ENCODE measurements around the gene HOXD12.

Gene HOXD12

DNA sequence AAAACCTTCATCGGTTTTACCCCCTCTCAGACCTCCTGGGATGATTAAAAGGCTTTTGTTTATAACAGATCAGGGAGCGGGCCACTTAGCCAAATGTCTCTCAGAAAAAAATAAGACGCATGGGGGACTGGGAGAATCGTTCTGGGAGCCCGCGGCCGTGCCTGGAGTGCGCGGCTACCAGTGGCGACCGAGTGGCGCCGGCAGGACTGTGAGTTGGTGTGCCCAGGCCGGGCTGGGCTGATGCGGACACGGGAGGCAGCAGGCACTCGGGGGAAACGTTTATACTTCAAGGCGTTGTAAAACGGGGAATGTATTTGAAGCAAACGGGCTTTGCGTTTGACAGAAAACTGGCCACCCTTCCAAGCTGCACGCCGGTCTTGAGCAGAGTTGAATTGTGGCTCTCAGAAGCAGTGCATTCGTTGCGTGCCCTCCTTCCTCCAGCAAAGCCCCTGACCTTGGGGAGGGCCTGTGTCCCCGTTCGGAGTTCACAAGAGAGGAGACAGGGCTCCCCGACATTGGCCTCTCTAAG lies 12.3 kb downstream of the HOXD12 start:
- H3K27me3 ChIP-seq: peaks cover 43% of the 10 kb centered on the region
- H3K36me3 ChIP-seq: no peaks in the 10 kb centered on the region; the same call in 1 of the 2 replicates
- no peak for DNase-seq
- peak overlapping the region; percentile 31 for H3K4me3 ChIP-seq (ENCODE audit: low read depth, low read length)
- H3K9me3 ChIP-seq: no peaks in the 10 kb centered on the region
- TF ChIP-seq, protein P1, sequence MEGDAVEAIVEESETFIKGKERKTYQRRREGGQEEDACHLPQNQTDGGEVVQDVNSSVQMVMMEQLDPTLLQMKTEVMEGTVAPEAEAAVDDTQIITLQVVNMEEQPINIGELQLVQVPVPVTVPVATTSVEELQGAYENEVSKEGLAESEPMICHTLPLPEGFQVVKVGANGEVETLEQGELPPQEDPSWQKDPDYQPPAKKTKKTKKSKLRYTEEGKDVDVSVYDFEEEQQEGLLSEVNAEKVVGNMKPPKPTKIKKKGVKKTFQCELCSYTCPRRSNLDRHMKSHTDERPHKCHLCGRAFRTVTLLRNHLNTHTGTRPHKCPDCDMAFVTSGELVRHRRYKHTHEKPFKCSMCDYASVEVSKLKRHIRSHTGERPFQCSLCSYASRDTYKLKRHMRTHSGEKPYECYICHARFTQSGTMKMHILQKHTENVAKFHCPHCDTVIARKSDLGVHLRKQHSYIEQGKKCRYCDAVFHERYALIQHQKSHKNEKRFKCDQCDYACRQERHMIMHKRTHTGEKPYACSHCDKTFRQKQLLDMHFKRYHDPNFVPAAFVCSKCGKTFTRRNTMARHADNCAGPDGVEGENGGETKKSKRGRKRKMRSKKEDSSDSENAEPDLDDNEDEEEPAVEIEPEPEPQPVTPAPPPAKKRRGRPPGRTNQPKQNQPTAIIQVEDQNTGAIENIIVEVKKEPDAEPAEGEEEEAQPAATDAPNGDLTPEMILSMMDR (IDR thresholded peaks at IDR 0.05; ENCODE audit: low read depth, low read length): no peak
- 0 out of 2 replicates have a peak, but pooled peaks cover 3% of the 10 kb centered on the region for H3K4me1 ChIP-seq

DNA sequence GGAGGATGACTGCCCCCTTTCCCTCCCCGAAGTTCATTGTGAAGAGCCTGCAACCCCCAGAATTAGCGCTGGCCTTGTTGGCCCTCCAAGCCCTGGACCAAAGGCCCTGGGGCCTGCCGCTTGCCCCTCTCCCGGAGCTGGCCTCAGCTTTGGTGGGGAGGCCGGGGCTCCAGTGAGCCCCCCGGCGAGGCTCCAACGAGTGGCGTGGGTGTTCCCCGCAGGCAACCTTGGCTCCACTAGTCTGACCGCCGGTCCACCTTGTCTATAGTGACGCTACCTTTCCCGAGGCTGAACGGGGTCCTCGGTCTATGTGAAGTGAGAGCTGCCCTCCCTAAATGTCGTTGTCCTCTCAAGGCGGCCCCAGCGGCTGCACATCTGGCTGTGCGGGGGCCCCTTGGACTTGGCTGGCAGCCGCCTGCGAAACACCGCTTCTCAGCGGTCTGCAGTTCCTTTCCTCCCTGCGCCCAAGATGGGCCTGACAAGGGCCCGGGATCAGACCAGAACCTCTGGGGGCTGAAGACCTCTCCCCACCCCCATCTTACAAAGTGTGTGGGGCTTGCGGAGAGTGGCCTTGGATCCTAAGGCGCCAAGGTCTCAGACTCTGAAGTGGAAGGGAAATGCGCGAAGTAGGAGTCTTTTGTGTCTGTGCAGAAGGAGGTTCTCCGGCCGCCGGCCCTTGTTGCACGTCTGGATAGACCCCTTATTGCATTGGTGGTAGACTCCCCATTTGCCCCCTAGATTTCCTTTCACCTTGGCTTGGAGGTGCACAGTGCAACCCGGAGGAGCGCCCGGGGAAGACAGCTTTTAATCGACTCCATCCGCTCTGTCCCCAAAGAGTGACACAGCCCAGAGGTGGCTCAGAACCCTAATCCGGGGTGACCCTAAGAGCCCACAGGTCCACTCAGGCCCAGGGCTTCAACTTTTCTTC lies 13.0 kb downstream of the HOXD12 start:
- Histone ChIP-seq H3K27me3 (peaks cover 43% of the 10 kb centered on the region), H3K4me1 (0 out of 2 replicates have a peak, but pooled peaks cover 3% of the 10 kb centered on the region), H3K36me3 (no peaks in the 10 kb centered on the region; the same call in 1 of the 2 replicates), H3K4me3 (ENCODE audit: low read depth, low read length) (no peak overlapping the region), H3K9me3 (no peaks in the 10 kb centered on the region)
- TF ChIP-seq, protein P1 (IDR thresholded peaks at IDR 0.05; ENCODE audit: low read depth, low read length): no peak
- no peak for DNase-seq

GRCh38 chr2:176114120-176114929 lies 14.7 kb downstream of the HOXD12 start:
- DNase-seq: no peak
- H3K36me3 ChIP-seq: no peaks in the 10 kb centered on the region; the same call in 1 of the 2 replicates
- peaks cover 31% of the 10 kb centered on the region for H3K27me3 ChIP-seq
- H3K4me3 ChIP-seq (ENCODE audit: low read depth, low read length): no peak overlapping the region
- H3K4me1 ChIP-seq: 0 out of 2 replicates have a peak, but pooled peaks cover 3% of the 10 kb centered on the region
- TF ChIP-seq, protein P1 (IDR thresholded peaks at IDR 0.05; ENCODE audit: low read depth, low read length): no peak
- H3K9me3 ChIP-seq: no peaks in the 10 kb centered on the region

- TF ChIP-seq, protein P1 (IDR thresholded peaks at IDR 0.05; ENCODE audit: low read depth, low read length): no peak
- peaks cover 24% of the 10 kb centered on the region for H3K27me3 ChIP-seq
- H3K4me1 ChIP-seq: 0 out of 2 replicates have a peak, but pooled peaks cover 3% of the 10 kb centered on the region
- no peaks in the 10 kb centered on the region for H3K9me3 ChIP-seq
- no peak for DNase-seq
- no peaks in the 10 kb centered on the region; the same call in 1 of the 2 replicates for H3K36me3 ChIP-seq
- H3K4me3 ChIP-seq (ENCODE audit: low read depth, low read length): no peak overlapping the region
Observed at GRCh38 chr2:176114930-176115625, 15.5 kb downstream of the HOXD12 start.

DNA sequence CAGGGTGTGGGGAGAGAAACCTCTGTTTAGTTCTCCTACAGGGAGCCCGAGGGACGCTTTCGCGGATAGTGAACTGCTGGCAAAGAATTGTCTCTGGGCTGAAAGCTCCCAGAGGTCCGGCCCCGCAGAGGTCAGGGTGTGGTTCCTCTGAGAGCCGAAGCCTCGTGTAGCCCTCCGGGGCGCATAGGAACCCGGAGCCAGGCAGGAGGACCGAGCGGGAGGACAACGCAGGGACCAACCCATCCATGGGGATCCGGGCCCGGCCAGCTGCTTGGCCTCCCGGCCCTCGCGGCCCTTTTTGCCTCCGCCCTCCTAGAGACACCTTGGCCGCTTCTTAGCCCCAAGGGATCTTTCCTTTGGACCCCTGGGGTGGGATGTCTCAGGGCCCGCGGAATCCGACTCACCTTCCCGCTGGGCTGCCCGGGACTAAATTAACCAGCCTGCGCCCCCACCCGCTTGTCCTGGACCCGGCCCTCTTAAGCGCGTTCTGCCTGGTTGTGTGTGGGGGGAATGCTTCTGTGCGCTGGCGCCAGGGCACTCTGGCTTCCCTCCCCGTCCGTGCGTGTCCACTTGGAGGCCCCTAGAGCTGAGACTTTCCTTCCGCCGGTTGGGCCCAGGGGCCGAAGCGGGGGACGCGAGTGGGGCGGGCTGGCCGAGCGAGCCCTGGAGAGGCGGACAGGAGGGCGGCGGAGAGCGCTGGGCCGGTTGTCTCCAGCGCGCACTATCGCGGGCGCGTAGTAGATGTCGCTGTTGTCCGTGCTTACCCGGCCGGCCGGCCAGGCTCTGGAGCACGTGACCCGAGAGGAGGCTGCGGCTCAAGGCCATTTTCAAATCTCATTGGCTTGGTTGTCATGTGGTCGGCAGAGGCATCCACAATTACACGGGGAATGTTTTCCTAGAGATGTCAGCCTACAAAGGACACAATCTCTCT lies 16.6 kb downstream of the HOXD12 start, which contains the start of gene HOXD10:
Gene HOXD10, plus strand, starts transcription at position 896 of the 931 bp plus-strand sequence. CDS start 56 bp downstream, outside the sequence.
- H3K36me3 ChIP-seq: no peaks in the 10 kb centered on the region; the same call in 1 of the 2 replicates
- peaks cover 13% of the 10 kb centered on the region for H3K27me3 ChIP-seq
- peak within 1 kb of the TSS; percentile 59 for H3K4me3 ChIP-seq (ENCODE audit: low read depth, low read length)
- TF ChIP-seq, protein P1 (IDR thresholded peaks at IDR 0.05; ENCODE audit: low read depth, low read length): peak; percentile 45
- peak; percentile 85 for DNase-seq
- no peaks in the 10 kb centered on the region for H3K9me3 ChIP-seq
- 0 out of 2 replicates have a peak, but pooled peaks cover 3% of the 10 kb centered on the region for H3K4me1 ChIP-seq

Data from BE2C (cell line).